Adrenal gland (tissue), 5 donors: ENCODE results near the gene DEFB121.
"Not testable (repeated sequence)": the region's sequence is repeated elsewhere in the genome, so short reads cannot be mapped to it uniquely, and the experiment has no call there.

Experiments
- CTCF ChIP-seq, 6 experiments: fragments of 450-650 bp in 4 of 6; fragments of 200-600 bp in 2 of 6; sonication (generic) in 1 of 6; IDR thresholded peaks; 1 replicate in 5 of 6; 2 replicates in 1 of 6; pipeline versions ENCODE4 v1.5.1 to v1.8.0; 2016 to 2021; ENCODE audit warnings: antibody characterized with exemption in 6 of 6, mild to moderate bottlenecking in 2 of 6, moderate library complexity in 1 of 6
- POLR2A ChIP-seq, 2 donors: fragments of 450-650 bp; IDR thresholded peaks; one replicate each; pipeline ENCODE4 v1.6.1; 2017; ENCODE audit warnings: antibody characterized with exemption in 2 of 2, mild to moderate bottlenecking in 2 of 2, moderate library complexity in 1 of 2
- donor health status: DM: no; HTN: no; CAD: no.

DNA sequence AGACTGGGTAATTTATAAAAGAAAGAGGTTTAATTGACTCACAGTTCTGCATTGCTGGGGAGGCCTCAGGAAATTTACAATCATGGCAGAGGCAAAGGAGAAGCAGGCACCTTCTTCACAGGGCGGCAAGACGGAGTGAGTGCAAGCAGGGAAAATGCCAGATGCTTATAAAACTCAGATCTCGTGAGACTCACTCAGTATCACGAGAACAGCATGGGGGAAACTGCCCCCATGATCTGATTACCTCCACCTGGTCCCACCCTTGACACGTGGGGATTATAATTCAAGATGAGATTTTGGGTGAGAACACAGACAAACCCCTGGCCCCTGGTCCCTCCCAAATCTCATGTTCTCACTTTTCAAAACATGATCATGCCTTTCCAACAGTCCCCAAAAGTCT is 41.7 kb downstream of the DEFB121 start:
- not testable (repeated sequence) for TF ChIP-seq CTCF, POLR2A (IDR thresholded peaks at IDR 0.05)
